Ovary (tissue), 3 donors: ENCODE data around the gene NUDT11.

ENCODE experiments used
- CTCF ChIP-seq, 3 donors: fragments of 450-650 bp in 2 of 3; fragments of 200-600 bp in 1 of 3; IDR thresholded peaks; one replicate each; pipeline versions ENCODE4 v1.5.1 to v1.8.0; 2016 to 2022; ENCODE audit warnings: antibody characterized with exemption in 3 of 3, mild to moderate bottlenecking in 1 of 3
- EP300 ChIP-seq: sonication (generic); formaldehyde crosslinking; IDR thresholded peaks from one replicate; pipeline ENCODE4 v1.6.1; 2017; ENCODE audit warnings: antibody characterized with exemption
- POLR2A ChIP-seq: fragments of 450-650 bp; IDR thresholded peaks from one replicate; pipeline ENCODE4 v1.6.1; 2017; ENCODE audit warnings: antibody characterized with exemption, mild to moderate bottlenecking, moderate library complexity
- donor health status: DM: no; HTN: no; CAD: no.

- TF ChIP-seq CTCF (IDR thresholded peaks at IDR 0.05) (no peak), EP300 (no peak), POLR2A (no peak)
Measured at GRCh38 chrX:51484616-51485015, 11.8 kb downstream of the NUDT11 start.
